Ishikawa (cell line): ENCODE results near the gene PHYHD1.

Experiments
- CREB1 ChIP-seq: IDR thresholded peaks from 2 replicates; pipeline ENCODE4 v1.6.1; 2012; ENCODE audit warnings: low read depth
- EGR1 ChIP-seq: IDR thresholded peaks from 2 replicates; pipeline ENCODE4 v1.6.1; 2012
- EP300 ChIP-seq: IDR thresholded peaks from 2 replicates; pipeline ENCODE4 v1.6.1; 2012; ENCODE audit warnings: borderline replicate concordance
- RAD21 ChIP-seq: IDR thresholded peaks from 2 replicates; pipeline ENCODE4 v1.6.1; 2012; ENCODE audit warnings: low read depth
- TAF1 ChIP-seq: IDR thresholded peaks from 2 replicates; pipeline ENCODE4 v1.6.1; 2012; ENCODE audit warnings: low read depth, mild to moderate bottlenecking
- TCF12 ChIP-seq: IDR thresholded peaks from 2 replicates; pipeline ENCODE4 v1.6.1; 2012; ENCODE audit warnings: low read depth
- YY1 ChIP-seq: IDR thresholded peaks from 2 replicates; pipeline ENCODE4 v1.6.1; 2012; ENCODE audit warnings: low read depth

DNA sequence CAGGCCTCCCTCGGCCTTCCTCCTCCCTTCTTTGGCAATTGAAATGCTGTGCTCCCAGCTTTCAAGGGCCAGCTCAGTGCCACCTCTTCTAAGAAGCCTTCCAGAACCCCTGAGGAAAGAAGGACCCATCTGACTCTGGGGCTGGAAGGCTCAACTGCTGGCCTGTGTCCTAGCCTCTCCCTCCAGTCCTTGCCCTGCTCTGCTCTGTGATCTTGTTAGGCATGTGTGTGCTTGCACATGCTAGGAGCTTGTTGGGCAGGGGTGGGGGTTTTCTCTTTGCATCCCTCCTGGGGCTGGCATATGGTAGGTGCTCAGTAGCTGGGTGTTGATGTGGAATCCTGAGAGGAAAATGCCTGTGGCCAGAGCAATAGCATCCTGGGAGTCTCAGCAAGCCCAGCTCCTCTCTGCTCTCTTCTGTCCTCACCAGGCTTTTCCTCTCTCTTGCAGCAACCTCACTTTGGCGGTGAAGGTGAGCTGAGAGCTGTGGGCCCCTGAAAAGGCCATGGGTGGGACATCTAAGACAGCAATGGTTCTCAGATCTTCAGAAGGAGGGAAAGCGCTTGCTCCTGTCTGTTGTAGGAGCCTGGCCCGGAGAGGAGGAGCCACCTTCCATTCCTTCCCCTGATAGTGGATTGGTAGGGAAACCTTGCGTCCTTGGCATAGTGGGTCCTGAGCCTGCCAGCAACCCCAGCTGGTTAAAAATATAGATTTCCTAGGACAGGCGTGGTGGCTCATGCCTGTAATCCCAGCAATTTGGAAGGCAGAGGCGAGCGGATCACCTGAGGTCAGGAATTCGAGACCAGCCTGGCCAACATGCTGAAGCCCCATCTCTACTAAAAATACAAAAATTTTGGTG lies 16.8 kb downstream of the PHYHD1 start:
- TF ChIP-seq TAF1 (no peak), RAD21 (no peak), CREB1 (no peak), YY1 (no peak), EGR1 (no peak), EP300 (no peak), TCF12 (no peak)
